SK-N-SH treated with all-trans-retinoic acid at 6 μM for 48 hours (cell line): ENCODE results near the gene PLXNB1.

Source experiments
- ATAC-seq: fragments of 200-7000 bp; cut with Tn5 transposase; 3 replicates; pipeline ENCODE4 v1.9.1; 2020; ENCODE audit warnings: mild to moderate bottlenecking, moderate library complexity
- ARNTL ChIP-seq: fragments of 450-650 bp; formaldehyde crosslinking; IDR thresholded peaks from 2 replicates; pipeline ENCODE4 v1.5.0; 2020; ENCODE audit warnings: low read depth, mild to moderate bottlenecking, moderate library complexity, borderline replicate concordance
- BACH2 ChIP-seq: fragments of 250-450 bp; sonication (Bioruptor Pico); IDR thresholded peaks from 2 replicates; pipeline ENCODE4 v1.9.0; 2021; ENCODE audit warnings: mild to moderate bottlenecking, borderline replicate concordance
- CSDC2 ChIP-seq: fragments of 250-450 bp; sonication (Bioruptor Pico); IDR thresholded peaks from 2 replicates; pipeline ENCODE4 v1.5.0; 2020; ENCODE audit warnings: mild to moderate bottlenecking, moderate library complexity
- ESRRG ChIP-seq: fragments of 250-450 bp; sonication (Bioruptor Pico); IDR thresholded peaks from 2 replicates; pipeline ENCODE4 v1.6.1; 2021; ENCODE audit warnings: mild to moderate bottlenecking
- GLIS3 ChIP-seq: fragments of 250-450 bp; sonication (Bioruptor Pico); IDR thresholded peaks from 2 replicates; pipeline ENCODE4 v1.5.0; 2020; ENCODE audit warnings: mild to moderate bottlenecking, moderate library complexity
- ISL1 ChIP-seq: fragments of 250-450 bp; sonication (Bioruptor Pico); IDR thresholded peaks from 2 replicates; pipeline ENCODE4 v2.1.2; 2022; ENCODE audit warnings: mild to moderate bottlenecking, moderate library complexity
- OSR1 ChIP-seq: fragments of 250-450 bp; sonication (Bioruptor Pico); IDR thresholded peaks from 2 replicates; pipeline ENCODE4 v1.8.0; 2022; ENCODE audit warnings: moderate library complexity, mild to moderate bottlenecking, inconsistent platforms
- PATZ1 ChIP-seq: fragments of 250-450 bp; sonication (Bioruptor Pico); IDR thresholded peaks from 2 replicates; pipeline ENCODE4 v1.8.0; 2020; ENCODE audit warnings: mild to moderate bottlenecking, moderate library complexity, borderline replicate concordance
- POU6F1 ChIP-seq: fragments of 250-450 bp; sonication (Bioruptor Pico); IDR thresholded peaks from 2 replicates; pipeline ENCODE4 v1.8.0; 2021; ENCODE audit warnings: low read depth, mild to moderate bottlenecking, moderate library complexity, borderline replicate concordance
- PPARA ChIP-seq: fragments of 250-450 bp; sonication (Bioruptor Pico); IDR thresholded peaks from 2 replicates; pipeline ENCODE4 v1.5.0; 2020; ENCODE audit warnings: mild to moderate bottlenecking, borderline replicate concordance
- RARB ChIP-seq: fragments of 250-450 bp; sonication (Bioruptor Pico); IDR thresholded peaks from 2 replicates; pipeline ENCODE4 v1.8.0; 2021; ENCODE audit warnings: mild to moderate bottlenecking, moderate library complexity
- SNAI2 ChIP-seq: fragments of 250-450 bp; sonication (Bioruptor Pico); IDR thresholded peaks from 2 replicates; pipeline ENCODE4 v1.5.0; 2020; ENCODE audit warnings: mild to moderate bottlenecking, moderate library complexity
- TCF4 ChIP-seq: fragments of 250-450 bp; sonication (Bioruptor Pico); IDR thresholded peaks from 2 replicates; pipeline ENCODE4 v1.8.0; 2021; ENCODE audit warnings: mild to moderate bottlenecking, moderate library complexity, borderline replicate concordance
- TOX ChIP-seq: fragments of 250-450 bp; sonication (Bioruptor Pico); IDR thresholded peaks from 2 replicates; pipeline ENCODE4 v1.8.0; 2021; ENCODE audit warnings: mild to moderate bottlenecking, moderate library complexity, borderline replicate concordance
- ZFP3 ChIP-seq: fragments of 250-450 bp; sonication (Bioruptor Pico); IDR thresholded peaks from 2 replicates; pipeline ENCODE4 v1.5.0; 2020; ENCODE audit warnings: mild to moderate bottlenecking, moderate library complexity
- ZFP30 ChIP-seq: fragments of 450-650 bp; formaldehyde crosslinking; IDR thresholded peaks from 2 replicates; pipeline ENCODE4 v1.5.0; 2022; ENCODE audit warnings: mild to moderate bottlenecking, moderate library complexity
- ZNF565 ChIP-seq: fragments of 450-650 bp; formaldehyde crosslinking; conservative IDR thresholded peaks from 2 replicates; pipeline ENCODE4 v1.5.0; 2020; ENCODE audit warnings: low read depth, mild to moderate bottlenecking, moderate library complexity
- ZNF70 ChIP-seq: fragments of 450-650 bp; formaldehyde crosslinking; IDR thresholded peaks from 2 replicates; pipeline ENCODE4 v1.5.0; 2020; ENCODE audit warnings: mild to moderate bottlenecking, moderate library complexity
- TF ChIP-seq, protein P1 (sequence below): fragments of 250-450 bp; sonication (Bioruptor Pico); IDR thresholded peaks from 2 replicates; pipeline ENCODE4 v1.5.1; 2020; ENCODE audit warnings: low read depth, mild to moderate bottlenecking, moderate library complexity
- TF ChIP-seq, protein P2 (sequence below): fragments of 250-450 bp; sonication (Bioruptor Pico); IDR thresholded peaks from 2 replicates; pipeline ENCODE4 v1.5.0; 2020; ENCODE audit warnings: mild to moderate bottlenecking, moderate library complexity
- TF ChIP-seq, protein P3 (sequence below): fragments of 250-450 bp; sonication (Bioruptor Pico); IDR thresholded peaks from 2 replicates; pipeline ENCODE4 v1.5.1; 2021; ENCODE audit warnings: mild to moderate bottlenecking, moderate library complexity

PLXNB1 gene

GRCh38 chr3:48388966-48389365 lies 40.9 kb downstream of the PLXNB1 start:
- no peak for ATAC-seq
- no peak for TF ChIP-seq BACH2 (CRISPR knock-in tag)
- TF ChIP-seq, protein P1, sequence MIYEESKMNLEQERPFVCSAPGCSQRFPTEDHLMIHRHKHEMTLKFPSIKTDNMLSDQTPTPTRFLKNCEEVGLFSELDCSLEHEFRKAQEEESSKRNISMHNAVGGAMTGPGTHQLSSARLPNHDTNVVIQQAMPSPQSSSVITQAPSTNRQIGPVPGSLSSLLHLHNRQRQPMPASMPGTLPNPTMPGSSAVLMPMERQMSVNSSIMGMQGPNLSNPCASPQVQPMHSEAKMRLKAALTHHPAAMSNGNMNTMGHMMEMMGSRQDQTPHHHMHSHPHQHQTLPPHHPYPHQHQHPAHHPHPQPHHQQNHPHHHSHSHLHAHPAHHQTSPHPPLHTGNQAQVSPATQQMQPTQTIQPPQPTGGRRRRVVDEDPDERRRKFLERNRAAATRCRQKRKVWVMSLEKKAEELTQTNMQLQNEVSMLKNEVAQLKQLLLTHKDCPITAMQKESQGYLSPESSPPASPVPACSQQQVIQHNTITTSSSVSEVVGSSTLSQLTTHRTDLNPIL, result no peak
- no peak for TF ChIP-seq GLIS3 (CRISPR knock-in tag)
- TF ChIP-seq, protein P2, sequence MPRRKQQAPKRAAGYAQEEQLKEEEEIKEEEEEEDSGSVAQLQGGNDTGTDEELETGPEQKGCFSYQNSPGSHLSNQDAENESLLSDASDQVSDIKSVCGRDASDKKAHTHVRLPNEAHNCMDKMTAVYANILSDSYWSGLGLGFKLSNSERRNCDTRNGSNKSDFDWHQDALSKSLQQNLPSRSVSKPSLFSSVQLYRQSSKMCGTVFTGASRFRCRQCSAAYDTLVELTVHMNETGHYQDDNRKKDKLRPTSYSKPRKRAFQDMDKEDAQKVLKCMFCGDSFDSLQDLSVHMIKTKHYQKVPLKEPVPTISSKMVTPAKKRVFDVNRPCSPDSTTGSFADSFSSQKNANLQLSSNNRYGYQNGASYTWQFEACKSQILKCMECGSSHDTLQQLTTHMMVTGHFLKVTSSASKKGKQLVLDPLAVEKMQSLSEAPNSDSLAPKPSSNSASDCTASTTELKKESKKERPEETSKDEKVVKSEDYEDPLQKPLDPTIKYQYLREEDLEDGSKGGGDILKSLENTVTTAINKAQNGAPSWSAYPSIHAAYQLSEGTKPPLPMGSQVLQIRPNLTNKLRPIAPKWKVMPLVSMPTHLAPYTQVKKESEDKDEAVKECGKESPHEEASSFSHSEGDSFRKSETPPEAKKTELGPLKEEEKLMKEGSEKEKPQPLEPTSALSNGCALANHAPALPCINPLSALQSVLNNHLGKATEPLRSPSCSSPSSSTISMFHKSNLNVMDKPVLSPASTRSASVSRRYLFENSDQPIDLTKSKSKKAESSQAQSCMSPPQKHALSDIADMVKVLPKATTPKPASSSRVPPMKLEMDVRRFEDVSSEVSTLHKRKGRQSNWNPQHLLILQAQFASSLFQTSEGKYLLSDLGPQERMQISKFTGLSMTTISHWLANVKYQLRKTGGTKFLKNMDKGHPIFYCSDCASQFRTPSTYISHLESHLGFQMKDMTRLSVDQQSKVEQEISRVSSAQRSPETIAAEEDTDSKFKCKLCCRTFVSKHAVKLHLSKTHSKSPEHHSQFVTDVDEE (CRISPR knock-in tag), result no peak
- TF ChIP-seq ISL1 (CRISPR knock-in tag), result no peak
- TF ChIP-seq PATZ1 (CRISPR knock-in tag), result no peak
- TF ChIP-seq ZFP30 (CRISPR knock-in tag), result no peak
- no peak for TF ChIP-seq RARB (CRISPR knock-in tag)
- TF ChIP-seq OSR1, result no peak
- TF ChIP-seq, protein P3, sequence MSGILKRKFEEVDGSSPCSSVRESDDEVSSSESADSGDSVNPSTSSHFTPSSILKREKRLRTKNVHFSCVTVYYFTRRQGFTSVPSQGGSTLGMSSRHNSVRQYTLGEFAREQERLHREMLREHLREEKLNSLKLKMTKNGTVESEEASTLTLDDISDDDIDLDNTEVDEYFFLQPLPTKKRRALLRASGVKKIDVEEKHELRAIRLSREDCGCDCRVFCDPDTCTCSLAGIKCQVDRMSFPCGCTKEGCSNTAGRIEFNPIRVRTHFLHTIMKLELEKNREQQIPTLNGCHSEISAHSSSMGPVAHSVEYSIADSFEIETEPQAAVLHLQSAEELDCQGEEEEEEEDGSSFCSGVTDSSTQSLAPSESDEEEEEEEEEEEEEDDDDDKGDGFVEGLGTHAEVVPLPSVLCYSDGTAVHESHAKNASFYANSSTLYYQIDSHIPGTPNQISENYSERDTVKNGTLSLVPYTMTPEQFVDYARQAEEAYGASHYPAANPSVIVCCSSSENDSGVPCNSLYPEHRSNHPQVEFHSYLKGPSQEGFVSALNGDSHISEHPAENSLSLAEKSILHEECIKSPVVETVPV (CRISPR knock-in tag), result no peak
- TF ChIP-seq ZFP3 (CRISPR knock-in tag), result no peak
- no peak for TF ChIP-seq TOX (CRISPR knock-in tag)
- TF ChIP-seq CSDC2 (CRISPR knock-in tag), result no peak
- no peak for TF ChIP-seq ARNTL (CRISPR knock-in tag)
- no peak for TF ChIP-seq ESRRG
- no peak for TF ChIP-seq ZNF565 (CRISPR knock-in tag)
- no peak for TF ChIP-seq TCF4

GRCh38 chr3:48387634-48388033 lies 42.3 kb downstream of the PLXNB1 start:
- ATAC-seq, result no peak
- TF ChIP-seq BACH2 (CRISPR knock-in tag) (no peak), ZNF70 (CRISPR knock-in tag) (no peak), POU6F1 (no peak), ZFP30 (CRISPR knock-in tag) (no peak), TCF4 (no peak), ZFP3 (CRISPR knock-in tag) (no peak), PATZ1 (CRISPR knock-in tag) (no peak), PPARA (no peak), SNAI2 (no peak), TOX (CRISPR knock-in tag) (no peak), GLIS3 (CRISPR knock-in tag) (no peak), ISL1 (CRISPR knock-in tag) (no peak)
- TF ChIP-seq, protein P3 (CRISPR knock-in tag), result no peak
- TF ChIP-seq, protein P2 (CRISPR knock-in tag), result no peak
